ENCODE results near the gene EFCAB6.

Gene EFCAB6

GRCh38 chr22:43744700-43745410 lies 67.2 kb downstream of the EFCAB6 start:
- DNase-seq, result no peak

GRCh38 chr22:43743929-43744643 lies 68.0 kb downstream of the EFCAB6 start:
- DNase-seq, result no peak

- DNase-seq, result no peak
Measured at GRCh38 chr22:43743131-43743530, 69.0 kb downstream of the EFCAB6 start.

- no peak for DNase-seq
Measured at GRCh38 chr22:43742154-43742950, 69.8 kb downstream of the EFCAB6 start.

- no peak for DNase-seq
Measured at GRCh38 chr22:43740587-43741270, 71.4 kb downstream of the EFCAB6 start.

- no peak for DNase-seq
Measured at GRCh38 chr22:43739851-43740379, 72.2 kb downstream of the EFCAB6 start.

- DNase-seq, result no peak
Measured at GRCh38 chr22:43737150-43737828, 74.8 kb downstream of the EFCAB6 start.

GRCh38 chr22:43736651-43737050 lies 75.5 kb downstream of the EFCAB6 start:
- no peak for DNase-seq

GRCh38 chr22:43734370-43735150 lies 77.5 kb downstream of the EFCAB6 start:
- DNase-seq, result no peak

GRCh38 chr22:43733138-43733537 lies 79.0 kb downstream of the EFCAB6 start:
- DNase-seq, result no peak

- no peak for DNase-seq
Measured at GRCh38 chr22:43731988-43732387, 80.1 kb downstream of the EFCAB6 start.

- DNase-seq, result no peak
Measured at GRCh38 chr22:43726964-43727543, 85.1 kb downstream of the EFCAB6 start.

- no peak for DNase-seq
Measured at GRCh38 chr22:43726322-43726721, 85.8 kb downstream of the EFCAB6 start.

GRCh38 chr22:43723816-43724215 lies 88.3 kb downstream of the EFCAB6 start:
- DNase-seq, result no peak

GRCh38 chr22:43722444-43722843 lies 89.7 kb downstream of the EFCAB6 start:
- DNase-seq, result no peak

GRCh38 chr22:43720716-43721115 lies 91.4 kb downstream of the EFCAB6 start:
- no peak for DNase-seq

- no peak for DNase-seq
Measured at GRCh38 chr22:43714104-43714503, 98.0 kb downstream of the EFCAB6 start.

- DNase-seq, result no peak
Measured at GRCh38 chr22:43711681-43712080, 100.4 kb downstream of the EFCAB6 start.

GRCh38 chr22:43707648-43708047 lies 104.5 kb downstream of the EFCAB6 start:
- DNase-seq, result no peak

- DNase-seq, result no peak
Measured at GRCh38 chr22:43706571-43707328, 105.4 kb downstream of the EFCAB6 start.

All from SIG-M5 (cell line).